AG04449 (cell line): Measurements from ENCODE around the gene NACAD.

Experiments used
- CTCF ChIA-PET: fragments of 350-600 bp; formaldehyde crosslinking; extraction: SDS; loops from one replicate; lab custom pipeline; 2021; ENCODE audit warnings: antibody characterized with exemption; lab: Yijun Ruan, JAX
- POLR2A ChIA-PET: fragments of 400-600, 350-600 bp; formaldehyde crosslinking; extraction: SDS; loops from one replicate; lab custom pipeline; 2020; ENCODE audit warnings: antibody characterized with exemption, inconsistent platforms; lab: Yijun Ruan, JAX
- DNase-seq: peaks from one replicate; pipeline ENCODE4 v3.0.0-alpha.2; 2010; ENCODE audit warnings: low read depth, low spot score
- H3K4me3 ChIP-seq: 2 replicates; pipeline ENCODE4 v1.5.1; 2011; ENCODE audit warnings: low read depth, mild to moderate bottlenecking, control low read depth, low read length
- CTCF ChIP-seq: IDR thresholded peaks from one replicate; pipeline ENCODE4 v1.5.1; 2011; ENCODE audit warnings: mild to moderate bottlenecking, moderate library complexity, low read length, control low read depth, inconsistent platforms; ENCODE audit not compliant: insufficient read depth; ENCODE audit errors: missing control alignments

Gene NACAD

GRCh38 chr7:45088821-45089340, at the start of gene NACAD:
TSS of gene NACAD (minus strand) at chr7:45088969. CDS start at chr7:45088894, 75 bp downstream.
- no peak for DNase-seq
- ChIA-PET CTCF (interaction anchor here (0.8 kb wide), 1 partner anchor 47 kb away, joined by 3 read pairs; no protein-coding TSS in a partner anchor), POLR2A (interaction anchor here (1.2 kb wide), 1 partner anchor 38 kb away, joined by 3 read pairs; no protein-coding TSS in a partner anchor)
- H3K4me3 ChIP-seq: peak within 1 kb of the TSS; percentile 64
- no peak for TF ChIP-seq CTCF

GRCh38 chr7:45136106-45137060, 47.6 kb upstream of the NACAD start:
- TF ChIP-seq CTCF: peak; percentile 71
- POLR2A ChIA-PET: interaction anchor here (1.0 kb wide), 1 partner anchor 338 kb away, joined by 3 read pairs; no protein-coding TSS in a partner anchor
- H3K4me3 ChIP-seq: no peak overlapping the region
- CTCF ChIA-PET: interaction anchor here (0.6 to 6.4 kb wide), 47 partner anchors 9 to 894 kb away, joined by 3 to 95 read pairs (median 4); partner anchors contain the start of genes RAMP3 and TBRG4
- DNase-seq: no peak

GRCh38 chr7:45133877-45134276, 45.1 kb upstream of the NACAD start:
- no peak for DNase-seq
- no peak for TF ChIP-seq CTCF
- CTCF ChIA-PET: interaction anchor here (2.4 to 6.4 kb wide), 4 partner anchors 10 to 277 kb away, joined by 11 to 95 read pairs (median 23); no protein-coding TSS in a partner anchor
- POLR2A ChIA-PET: no interaction called here
- no peak overlapping the region for H3K4me3 ChIP-seq

- no peak overlapping the region for H3K4me3 ChIP-seq
- POLR2A ChIA-PET: no interaction called here
- no peak for TF ChIP-seq CTCF
- CTCF ChIA-PET: interaction anchor here (2.4 to 6.4 kb wide), 2 partner anchors 160 to 277 kb away, joined by 11 to 95 read pairs; no protein-coding TSS in a partner anchor
- no peak for DNase-seq
Observed at GRCh38 chr7:45133352-45133751, 44.6 kb upstream of the NACAD start.

GRCh38 chr7:45132708-45133320, 44.0 kb upstream of the NACAD start:
- no peak for DNase-seq
- ChIA-PET POLR2A (no interaction called here), CTCF (interaction anchor here (2.4 to 6.4 kb wide), 2 partner anchors 159 to 276 kb away, joined by 11 to 95 read pairs; no protein-coding TSS in a partner anchor)
- no peak overlapping the region for H3K4me3 ChIP-seq
- no peak for TF ChIP-seq CTCF
